SW 1271 (cell line): Measurements from ENCODE around the gene ZFAND6.

ENCODE experiments used
- DNase-seq, 2 experiments: peaks; one replicate each; lab custom pipeline; 2025; lab: John Stamatoyannopoulos, UW

ZFAND6 gene

GRCh38 chr15:80171787-80172186 lies 112.3 kb downstream of the ZFAND6 start:
- DNase-seq: no peak

GRCh38 chr15:80172401-80172800 lies 112.9 kb downstream of the ZFAND6 start:
- DNase-seq: no peak

GRCh38 chr15:80173022-80173759 lies 113.7 kb downstream of the ZFAND6 start:
- DNase-seq: peak; percentile 44 to 57

- DNase-seq: no peak
Measured at GRCh38 chr15:80174017-80174746, 114.7 kb downstream of the ZFAND6 start.

- no peak for DNase-seq
Measured at GRCh38 chr15:80175436-80175835, 116.0 kb downstream of the ZFAND6 start.

- DNase-seq: no peak
Measured at GRCh38 chr15:80176443-80176842, 117.0 kb downstream of the ZFAND6 start.

- no peak for DNase-seq
Measured at GRCh38 chr15:80177156-80177555, 117.7 kb downstream of the ZFAND6 start.

- no peak for DNase-seq
Measured at GRCh38 chr15:80179025-80179759, 119.7 kb downstream of the ZFAND6 start.

GRCh38 chr15:80179935-80180334 lies 120.5 kb downstream of the ZFAND6 start:
- DNase-seq: no peak

GRCh38 chr15:80180468-80180867 lies 121.0 kb downstream of the ZFAND6 start:
- no peak for DNase-seq

- no peak for DNase-seq
Measured at GRCh38 chr15:80180986-80181385, 121.5 kb downstream of the ZFAND6 start.

GRCh38 chr15:80182611-80183261 lies 123.3 kb downstream of the ZFAND6 start:
- no peak for DNase-seq

- DNase-seq: no peak
Measured at GRCh38 chr15:80183306-80183705, 123.8 kb downstream of the ZFAND6 start.

- no peak for DNase-seq
Measured at GRCh38 chr15:80183886-80184285, 124.4 kb downstream of the ZFAND6 start.

GRCh38 chr15:80184554-80184953 lies 125.1 kb downstream of the ZFAND6 start:
- no peak for DNase-seq

- DNase-seq: no peak
Measured at GRCh38 chr15:80185152-80185551, 125.7 kb downstream of the ZFAND6 start.

- DNase-seq: no peak
Measured at GRCh38 chr15:80186066-80186465, 126.6 kb downstream of the ZFAND6 start.

GRCh38 chr15:80186597-80186996 lies 127.1 kb downstream of the ZFAND6 start:
- no peak for DNase-seq
